OCI-M1 (cell line): Measurements from ENCODE around the gene SMS.
A peak's percentile ranks its signal among the peaks of the same experiment; 100 is the strongest.
"Not testable (repeated sequence)": the region's sequence is repeated elsewhere in the genome, so short reads cannot be mapped to it uniquely, and the experiment has no call there.

Experiments used
- DNase-seq: peaks from one replicate; lab custom pipeline; 2025; lab: John Stamatoyannopoulos, UW

The SMS gene

GRCh38 chrX:21950557-21950956 is 10.0 kb downstream of the SMS start:
- DNase-seq = not testable (repeated sequence)

GRCh38 chrX:21952624-21953023 is 12.1 kb downstream of the SMS start:
- no peak for DNase-seq

- peak; percentile 16 for DNase-seq
Observed at GRCh38 chrX:21953195-21953830, 12.8 kb downstream of the SMS start.

GRCh38 chrX:21955403-21956189 is 15.1 kb downstream of the SMS start:
- peak; percentile 58 for DNase-seq

GRCh38 chrX:21956783-21957182 is 16.3 kb downstream of the SMS start:
- no peak for DNase-seq

GRCh38 chrX:21958187-21958586 is 17.7 kb downstream of the SMS start:
- DNase-seq = no peak

GRCh38 chrX:21958916-21959315 is 18.4 kb downstream of the SMS start:
- peak; percentile 3 for DNase-seq

- peak; percentile 16 for DNase-seq
Observed at GRCh38 chrX:21959362-21960051, 19.0 kb downstream of the SMS start.

GRCh38 chrX:21960569-21961541 is 20.3 kb downstream of the SMS start:
- peak; percentile 72 for DNase-seq

- no peak for DNase-seq
Observed at GRCh38 chrX:21962361-21962760, 21.9 kb downstream of the SMS start.

- DNase-seq = no peak
Observed at GRCh38 chrX:21963269-21963668, 22.8 kb downstream of the SMS start.

- no peak for DNase-seq
Observed at GRCh38 chrX:21963731-21964405, 23.4 kb downstream of the SMS start.

- no peak for DNase-seq
Observed at GRCh38 chrX:21966866-21967265, 26.4 kb downstream of the SMS start.

- DNase-seq = no peak
Observed at GRCh38 chrX:21968333-21968732, 27.8 kb downstream of the SMS start.

- no peak for DNase-seq
Observed at GRCh38 chrX:21970326-21970725, 29.8 kb downstream of the SMS start.

GRCh38 chrX:21972046-21972445 is 31.5 kb downstream of the SMS start:
- DNase-seq = no peak

GRCh38 chrX:21972721-21973120 is 32.2 kb downstream of the SMS start:
- peak; percentile 17 for DNase-seq

- DNase-seq = peak; percentile 2
Observed at GRCh38 chrX:21973321-21974010, 33.0 kb downstream of the SMS start.

- peak; percentile 26 for DNase-seq
Observed at GRCh38 chrX:21974011-21974385, 33.5 kb downstream of the SMS start.

- no peak for DNase-seq
Observed at GRCh38 chrX:21975242-21975641, 34.7 kb downstream of the SMS start.

GRCh38 chrX:21975812-21976211 is 35.3 kb downstream of the SMS start:
- peak; percentile 6 for DNase-seq
